OCI-LY1 (cell line): ENCODE results near the gene USP7.

Experiments
- H2AFZ ChIP-seq: fragments of 200-600 bp; sonication (generic), shearing (Covaris generic); 2 replicates; pipeline ENCODE4 v1.6.0; 2014; ENCODE audit warnings: antibody characterized with exemption, mild to moderate bottlenecking, low read length
- H3F3A ChIP-seq: fragments of 200-600 bp; sonication (generic), shearing (Covaris generic); 2 replicates; pipeline ENCODE4 v1.6.0; 2014; ENCODE audit warnings: mild to moderate bottlenecking, antibody characterized with exemption, low read length, moderate library complexity; ENCODE audit not compliant: insufficient read depth
- H3K27ac ChIP-seq: fragments of 200-600 bp; sonication (generic); 2 replicates; pipeline ENCODE4 v1.5.1; 2014; ENCODE audit warnings: low read length, mixed run types, mild to moderate bottlenecking, low read depth; ENCODE audit not compliant: poor library complexity, severe bottlenecking
- H3K27me3 ChIP-seq: fragments of 200-600 bp; sonication (generic); 2 replicates; pipeline ENCODE4 v1.6.0; 2014; ENCODE audit warnings: antibody characterized with exemption, mild to moderate bottlenecking, low read length, moderate library complexity; ENCODE audit not compliant: insufficient read depth
- H3K36me3 ChIP-seq: fragments of 200-600 bp; sonication (generic); 2 replicates; pipeline ENCODE4 v1.6.1; 2014; ENCODE audit warnings: mild to moderate bottlenecking, antibody characterized with exemption, low read length, moderate library complexity, mixed read lengths; ENCODE audit not compliant: insufficient read depth
- H3K4me1 ChIP-seq: fragments of 200-600 bp; sonication (generic); 2 replicates; pipeline ENCODE4 v1.5.1; 2014; ENCODE audit warnings: mild to moderate bottlenecking, low read length, moderate library complexity; ENCODE audit not compliant: insufficient read depth, severe bottlenecking
- H3K4me2 ChIP-seq: fragments of 200-600 bp; sonication (generic), shearing (Covaris generic); 2 replicates; pipeline ENCODE4 v1.6.1; 2014; ENCODE audit warnings: low read length
- H3K4me3 ChIP-seq: fragments of 200-600 bp; sonication (generic); 2 replicates; pipeline ENCODE4 v1.5.1; 2014; ENCODE audit warnings: low read length, low read depth, mild to moderate bottlenecking, mixed read lengths; ENCODE audit not compliant: poor library complexity, severe bottlenecking
- H3K79me2 ChIP-seq: fragments of 200-600 bp; shearing (Covaris generic); 2 replicates; pipeline ENCODE4 v1.6.1; 2016; ENCODE audit warnings: mixed run types, low read length, mixed read lengths; ENCODE audit not compliant: insufficient read depth
- H3K9ac ChIP-seq: fragments of 200-600 bp; sonication (generic), shearing (Covaris generic); 2 replicates; pipeline ENCODE4 v1.6.1; 2014; ENCODE audit warnings: mild to moderate bottlenecking, low read length, mixed read lengths
- H3K9me2 ChIP-seq: fragments of 200-600 bp; sonication (generic), shearing (Covaris generic); 2 replicates; pipeline ENCODE4 v1.6.1; 2014; ENCODE audit warnings: low read depth, mild to moderate bottlenecking, low read length, mixed read lengths
- H3K9me3 ChIP-seq: fragments of 200-600 bp; shearing (Covaris generic); 2 replicates; pipeline ENCODE4 v1.6.1; 2014; ENCODE audit warnings: low read length, mixed read lengths
- H4K20me1 ChIP-seq: fragments of 200-600 bp; sonication (generic), shearing (Covaris generic); 2 replicates; pipeline ENCODE4 v1.6.0; 2016; ENCODE audit warnings: mild to moderate bottlenecking, low read length; ENCODE audit not compliant: insufficient read depth
- EZH2 ChIP-seq: fragments of 200-600 bp; sonication (generic), shearing (Covaris generic); IDR thresholded peaks from 2 replicates; pipeline ENCODE4 v1.8.0; 2017; ENCODE audit warnings: borderline replicate concordance, mixed run types, mild to moderate bottlenecking, antibody characterized with exemption, low read length, moderate library complexity, mixed read lengths
- TF ChIP-seq, protein P1 (sequence below): fragments of 200-600 bp; sonication (generic), shearing (Covaris generic); IDR thresholded peaks from 2 replicates; pipeline ENCODE4 v1.5.1; 2017; ENCODE audit warnings: mild to moderate bottlenecking, antibody characterized with exemption, low read length, moderate library complexity, mixed read lengths

Gene USP7

DNA sequence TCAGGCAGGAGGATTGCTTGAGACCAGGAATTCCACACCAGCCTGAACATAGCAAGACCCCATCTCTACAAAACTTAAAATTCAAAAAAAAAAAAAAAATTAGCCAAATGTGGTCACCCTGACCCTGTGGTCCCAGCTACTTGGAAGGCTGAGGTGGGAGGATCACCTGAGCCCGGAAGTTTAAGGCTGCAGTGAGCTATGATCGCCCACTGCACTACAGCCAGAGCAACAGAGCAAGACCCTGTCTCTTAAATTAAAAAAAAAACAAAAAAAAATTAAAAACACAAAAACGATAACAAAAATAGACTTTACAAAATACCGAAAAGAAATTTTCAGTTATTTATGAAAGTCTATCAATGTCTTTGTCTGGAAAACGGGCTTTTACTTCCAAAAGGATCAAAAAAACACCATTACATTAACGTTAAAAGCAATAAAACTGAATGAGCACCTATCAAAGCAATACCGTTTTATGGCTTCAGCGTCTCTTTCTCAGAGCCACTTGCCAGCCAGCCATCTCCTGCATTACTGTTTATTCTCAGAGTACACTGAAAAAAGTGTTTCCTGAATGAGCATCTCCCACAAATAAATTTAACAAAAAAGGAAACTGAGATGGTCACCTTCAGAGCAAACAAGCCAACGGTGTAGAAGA, 6.1 kb downstream of the USP7 start:
- peaks cover 2% of the 10 kb centered on the region for H3F3A ChIP-seq
- peak overlapping the region; percentile 74 for H3K4me3 ChIP-seq

DNA sequence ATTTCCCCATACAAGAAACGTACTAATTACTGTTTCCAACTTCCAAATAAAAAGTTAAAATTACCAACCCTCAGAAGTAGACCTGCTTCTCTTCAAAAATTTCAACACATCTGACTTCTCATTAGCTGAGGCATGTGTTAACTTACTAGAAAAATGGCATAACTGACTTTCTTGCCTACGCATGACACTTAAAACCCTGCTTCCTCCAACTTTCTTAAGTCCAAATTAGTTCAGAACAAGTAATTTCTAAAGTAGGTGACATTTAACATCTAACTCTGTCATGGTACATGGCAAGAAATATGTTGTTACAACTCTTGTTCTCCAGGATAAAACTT, 6.7 kb downstream of the USP7 start:
- Histone ChIP-seq H3K4me2 (peak overlapping the region; percentile 79; the same call in 1 of the 2 replicates), H3K79me2 (peaks cover 81% of the 10 kb centered on the region), H3F3A (peaks cover 8% of the 10 kb centered on the region), H3K27me3 (no peaks in the 10 kb centered on the region), H3K4me1 (peaks cover 94% of the 10 kb centered on the region), H3K9ac (no peak overlapping the region; the same call in 1 of the 2 replicates), H3K36me3 (peaks cover 32% of the 10 kb centered on the region), H3K9me2 (no peaks in the 10 kb centered on the region), H3K4me3 (peak overlapping the region; percentile 74), H2AFZ (no peak overlapping the region), H3K9me3 (no peaks in the 10 kb centered on the region), H4K20me1 (no peaks in the 10 kb centered on the region), H3K27ac (peak overlapping the region; percentile 90)
- TF ChIP-seq, protein P1, sequence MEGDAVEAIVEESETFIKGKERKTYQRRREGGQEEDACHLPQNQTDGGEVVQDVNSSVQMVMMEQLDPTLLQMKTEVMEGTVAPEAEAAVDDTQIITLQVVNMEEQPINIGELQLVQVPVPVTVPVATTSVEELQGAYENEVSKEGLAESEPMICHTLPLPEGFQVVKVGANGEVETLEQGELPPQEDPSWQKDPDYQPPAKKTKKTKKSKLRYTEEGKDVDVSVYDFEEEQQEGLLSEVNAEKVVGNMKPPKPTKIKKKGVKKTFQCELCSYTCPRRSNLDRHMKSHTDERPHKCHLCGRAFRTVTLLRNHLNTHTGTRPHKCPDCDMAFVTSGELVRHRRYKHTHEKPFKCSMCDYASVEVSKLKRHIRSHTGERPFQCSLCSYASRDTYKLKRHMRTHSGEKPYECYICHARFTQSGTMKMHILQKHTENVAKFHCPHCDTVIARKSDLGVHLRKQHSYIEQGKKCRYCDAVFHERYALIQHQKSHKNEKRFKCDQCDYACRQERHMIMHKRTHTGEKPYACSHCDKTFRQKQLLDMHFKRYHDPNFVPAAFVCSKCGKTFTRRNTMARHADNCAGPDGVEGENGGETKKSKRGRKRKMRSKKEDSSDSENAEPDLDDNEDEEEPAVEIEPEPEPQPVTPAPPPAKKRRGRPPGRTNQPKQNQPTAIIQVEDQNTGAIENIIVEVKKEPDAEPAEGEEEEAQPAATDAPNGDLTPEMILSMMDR = no peak
- no peak for TF ChIP-seq EZH2

More for the DNA sequence above, 6.1 kb downstream of the USP7 start:
- TF ChIP-seq, protein P1 = no peak
- TF ChIP-seq EZH2 = no peak
- Histone ChIP-seq H3K79me2 (peaks cover 87% of the 10 kb centered on the region), H2AFZ (no peak overlapping the region), H4K20me1 (no peaks in the 10 kb centered on the region), H3K4me1 (peaks cover 87% of the 10 kb centered on the region), H3K9me3 (no peaks in the 10 kb centered on the region), H3K9ac (peak overlapping the region; percentile 75), H3K9me2 (no peaks in the 10 kb centered on the region), H3K27ac (peak overlapping the region; percentile 90), H3K27me3 (no peaks in the 10 kb centered on the region), H3K4me2 (peak overlapping the region; percentile 79), H3K36me3 (peaks cover 33% of the 10 kb centered on the region)

DNA sequence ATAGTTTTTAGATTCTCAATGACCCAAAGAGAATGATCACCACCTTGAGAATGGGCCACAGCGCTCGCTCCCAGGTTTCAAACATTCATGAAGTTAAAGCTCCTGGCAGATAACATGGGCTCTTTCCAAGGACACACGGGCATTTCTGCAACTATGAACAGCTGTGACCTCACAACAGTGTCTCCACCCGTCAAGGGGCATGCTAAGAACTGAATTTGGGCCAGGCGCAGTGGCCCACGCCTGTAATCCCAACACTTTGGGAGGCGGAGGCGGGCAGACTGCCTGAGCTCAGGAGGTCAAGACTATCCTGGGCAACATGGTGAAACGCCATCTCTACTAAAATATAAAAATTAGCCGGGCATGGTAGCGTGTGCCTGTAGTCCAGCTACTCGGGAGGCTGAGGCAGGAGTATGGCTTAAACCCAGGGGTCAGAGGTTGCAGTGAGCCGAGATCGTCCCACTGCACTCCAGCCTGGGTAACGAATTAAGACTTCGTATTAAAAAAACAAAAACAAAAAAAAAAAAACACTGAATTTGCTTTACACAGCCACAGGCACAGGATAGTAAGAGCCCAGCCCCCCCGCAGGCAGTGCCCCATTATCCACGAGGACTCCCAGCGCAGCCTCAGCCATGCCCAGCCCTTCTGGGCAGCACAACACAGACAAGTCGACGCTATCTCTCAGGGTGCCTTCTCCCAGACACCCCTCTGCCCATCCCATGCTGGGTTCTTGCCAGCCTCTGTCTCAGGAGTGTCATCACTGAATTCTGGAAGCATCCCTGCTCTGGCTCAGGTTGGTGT, 7.2 kb downstream of the USP7 start:
- Histone ChIP-seq H3K36me3 (peaks cover 26% of the 10 kb centered on the region), H3K9me3 (no peaks in the 10 kb centered on the region), H3K27me3 (no peaks in the 10 kb centered on the region), H3K9me2 (no peaks in the 10 kb centered on the region), H3K27ac (peak overlapping the region; percentile 90), H3K79me2 (peaks cover 77% of the 10 kb centered on the region), H4K20me1 (no peaks in the 10 kb centered on the region), H3F3A (peaks cover 9% of the 10 kb centered on the region), H3K4me1 (peaks cover 96% of the 10 kb centered on the region), H3K4me3 (no peak overlapping the region), H3K9ac (no peak overlapping the region; the same call in 1 of the 2 replicates), H2AFZ (no peak overlapping the region), H3K4me2 (peak overlapping the region; percentile 79; the same call in 1 of the 2 replicates)
- no peak for TF ChIP-seq EZH2
- TF ChIP-seq, protein P1 = no peak
